Measurements from ENCODE around the gene CLASRP. TPM values are rescaled to one million over a fixed set of nuclear protein-coding genes. Genes with fewer than 3 reads are reported as not detected.

Gene CLASRP
- total and polyA plus RNA-seq, 9 of the 15 experiments (the other 6 are each of a cell fraction or from before 2014, with no cell fraction given) = 0.94 to 86.3 (median 44.0) TPM

DNA sequence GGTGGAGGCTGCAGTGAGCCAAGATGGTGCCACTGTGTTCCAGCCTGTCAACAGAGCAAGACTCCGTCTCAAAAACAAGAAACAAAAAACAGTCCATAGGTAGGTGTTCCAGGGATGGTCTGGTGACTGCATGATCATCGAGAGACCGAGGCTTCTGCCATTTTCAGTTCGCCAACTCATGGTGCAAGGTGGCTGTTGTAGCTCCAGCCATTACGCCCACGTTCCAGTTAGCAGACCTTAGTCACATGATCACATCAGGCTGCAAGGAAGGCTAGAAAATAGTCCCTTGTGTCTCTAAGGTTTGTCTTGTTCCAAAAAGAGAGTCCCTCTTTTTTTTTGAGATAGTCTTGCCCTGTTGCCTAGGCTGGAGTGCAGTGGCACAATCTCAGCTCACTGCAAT, 3.1 kb upstream of the CLASRP start (continued):
- TF ChIP-seq EWSR1 (IDR thresholded peaks at IDR 0.05; ENCODE audit: borderline replicate concordance, low read depth, partially characterized antibody) (no peak), HDAC2 (IDR thresholded peaks at IDR 0.05) (peak; percentile 41; the same call in 1 of the 2 replicates), DNMT1 (IDR thresholded peaks at IDR 0.05) (no peak), PTBP1 (IDR thresholded peaks at IDR 0.05; ENCODE audit: low read depth, low read length) (peak; percentile 96), ZNF324 (CRISPR knock-in tag; IDR thresholded peaks at IDR 0.05) (no peak), C11orf30 (IDR thresholded peaks at IDR 0.05; ENCODE audit: low read depth) (no peak), ELF1 (tag; IDR thresholded peaks at IDR 0.05) (no peak), ZFPM2 (CRISPR knock-in tag; IDR thresholded peaks at IDR 0.05) (no peak), ZNF551 (CRISPR knock-in tag; IDR thresholded peaks at IDR 0.05) (no peak), ZSCAN29 (IDR thresholded peaks at IDR 0.05) (no peak), CBX1 (IDR thresholded peaks at IDR 0.05; ENCODE audit: low read depth) (peak; percentile 64; the same call in 1 of the 2 replicates), NR2C1 (IDR thresholded peaks at IDR 0.05) (no peak), NR2C1 (tag; IDR thresholded peaks at IDR 0.05) (no peak), SNRNP70 (optimal IDR thresholded peaks at IDR 0.05; ENCODE audit: low read depth, low read length) (no peak), HLTF (IDR thresholded peaks at IDR 0.05) (peak; percentile 98), MIER1 (IDR thresholded peaks at IDR 0.05; ENCODE audit: low read depth) (no peak), CBX3 (IDR thresholded peaks at IDR 0.05; ENCODE audit: borderline replicate concordance in 1 of 2, low read length in 2 of 2) (peak in 1 of 2 experiments; percentile 92; a peak in 2 of 3 replicates), HDAC3 (IDR thresholded peaks at IDR 0.05; ENCODE audit: borderline replicate concordance, partially characterized antibody) (no peak), KDM1A (IDR thresholded peaks at IDR 0.05) (peak; percentile 56 to 78; a peak in 3 of 4 replicates)
- TF ChIP-seq, protein P1, sequence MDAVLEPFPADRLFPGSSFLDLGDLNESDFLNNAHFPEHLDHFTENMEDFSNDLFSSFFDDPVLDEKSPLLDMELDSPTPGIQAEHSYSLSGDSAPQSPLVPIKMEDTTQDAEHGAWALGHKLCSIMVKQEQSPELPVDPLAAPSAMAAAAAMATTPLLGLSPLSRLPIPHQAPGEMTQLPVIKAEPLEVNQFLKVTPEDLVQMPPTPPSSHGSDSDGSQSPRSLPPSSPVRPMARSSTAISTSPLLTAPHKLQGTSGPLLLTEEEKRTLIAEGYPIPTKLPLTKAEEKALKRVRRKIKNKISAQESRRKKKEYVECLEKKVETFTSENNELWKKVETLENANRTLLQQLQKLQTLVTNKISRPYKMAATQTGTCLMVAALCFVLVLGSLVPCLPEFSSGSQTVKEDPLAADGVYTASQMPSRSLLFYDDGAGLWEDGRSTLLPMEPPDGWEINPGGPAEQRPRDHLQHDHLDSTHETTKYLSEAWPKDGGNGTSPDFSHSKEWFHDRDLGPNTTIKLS (IDR thresholded peaks at IDR 0.05; ENCODE audit: borderline replicate concordance, low read depth) = no peak
- TF ChIP-seq, protein P2, sequence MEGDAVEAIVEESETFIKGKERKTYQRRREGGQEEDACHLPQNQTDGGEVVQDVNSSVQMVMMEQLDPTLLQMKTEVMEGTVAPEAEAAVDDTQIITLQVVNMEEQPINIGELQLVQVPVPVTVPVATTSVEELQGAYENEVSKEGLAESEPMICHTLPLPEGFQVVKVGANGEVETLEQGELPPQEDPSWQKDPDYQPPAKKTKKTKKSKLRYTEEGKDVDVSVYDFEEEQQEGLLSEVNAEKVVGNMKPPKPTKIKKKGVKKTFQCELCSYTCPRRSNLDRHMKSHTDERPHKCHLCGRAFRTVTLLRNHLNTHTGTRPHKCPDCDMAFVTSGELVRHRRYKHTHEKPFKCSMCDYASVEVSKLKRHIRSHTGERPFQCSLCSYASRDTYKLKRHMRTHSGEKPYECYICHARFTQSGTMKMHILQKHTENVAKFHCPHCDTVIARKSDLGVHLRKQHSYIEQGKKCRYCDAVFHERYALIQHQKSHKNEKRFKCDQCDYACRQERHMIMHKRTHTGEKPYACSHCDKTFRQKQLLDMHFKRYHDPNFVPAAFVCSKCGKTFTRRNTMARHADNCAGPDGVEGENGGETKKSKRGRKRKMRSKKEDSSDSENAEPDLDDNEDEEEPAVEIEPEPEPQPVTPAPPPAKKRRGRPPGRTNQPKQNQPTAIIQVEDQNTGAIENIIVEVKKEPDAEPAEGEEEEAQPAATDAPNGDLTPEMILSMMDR (IDR thresholded peaks at IDR 0.05 in 2 of 3, conservative IDR thresholded peaks at IDR 0.05 in 1 of 3; ENCODE audit: insufficient read depth in 2 of 3, low read depth in 1 of 3, low read length in 3 of 3) = no peak
- TF ChIP-seq, protein P3, sequence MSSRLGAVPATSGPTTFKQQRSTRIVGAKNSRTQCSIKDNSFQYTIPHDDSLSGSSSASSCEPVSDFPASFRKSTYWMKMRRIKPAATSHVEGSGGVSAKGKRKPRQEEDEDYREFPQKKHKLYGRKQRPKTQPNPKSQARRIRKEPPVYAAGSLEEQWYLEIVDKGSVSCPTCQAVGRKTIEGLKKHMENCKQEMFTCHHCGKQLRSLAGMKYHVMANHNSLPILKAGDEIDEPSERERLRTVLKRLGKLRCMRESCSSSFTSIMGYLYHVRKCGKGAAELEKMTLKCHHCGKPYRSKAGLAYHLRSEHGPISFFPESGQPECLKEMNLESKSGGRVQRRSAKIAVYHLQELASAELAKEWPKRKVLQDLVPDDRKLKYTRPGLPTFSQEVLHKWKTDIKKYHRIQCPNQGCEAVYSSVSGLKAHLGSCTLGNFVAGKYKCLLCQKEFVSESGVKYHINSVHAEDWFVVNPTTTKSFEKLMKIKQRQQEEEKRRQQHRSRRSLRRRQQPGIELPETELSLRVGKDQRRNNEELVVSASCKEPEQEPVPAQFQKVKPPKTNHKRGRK (tag; IDR thresholded peaks at IDR 0.05) = no peak
- TF ChIP-seq, protein P4, sequence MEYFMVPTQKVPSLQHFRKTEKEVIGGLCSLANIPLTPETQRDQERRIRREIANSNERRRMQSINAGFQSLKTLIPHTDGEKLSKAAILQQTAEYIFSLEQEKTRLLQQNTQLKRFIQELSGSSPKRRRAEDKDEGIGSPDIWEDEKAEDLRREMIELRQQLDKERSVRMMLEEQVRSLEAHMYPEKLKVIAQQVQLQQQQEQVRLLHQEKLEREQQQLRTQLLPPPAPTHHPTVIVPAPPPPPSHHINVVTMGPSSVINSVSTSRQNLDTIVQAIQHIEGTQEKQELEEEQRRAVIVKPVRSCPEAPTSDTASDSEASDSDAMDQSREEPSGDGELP (CRISPR knock-in tag; IDR thresholded peaks at IDR 0.05; ENCODE audit: borderline replicate concordance) = no peak
